GM15510 (cell line): ENCODE results near the gene PMIS2.

Experiments used
- POLR2A ChIP-seq: IDR thresholded peaks from 3 replicates; pipeline ENCODE4 v1.6.1; 2011; ENCODE audit warnings: borderline replicate concordance; ENCODE audit not compliant: insufficient read length; ENCODE audit errors: extremely low read depth

PMIS2 gene

DNA sequence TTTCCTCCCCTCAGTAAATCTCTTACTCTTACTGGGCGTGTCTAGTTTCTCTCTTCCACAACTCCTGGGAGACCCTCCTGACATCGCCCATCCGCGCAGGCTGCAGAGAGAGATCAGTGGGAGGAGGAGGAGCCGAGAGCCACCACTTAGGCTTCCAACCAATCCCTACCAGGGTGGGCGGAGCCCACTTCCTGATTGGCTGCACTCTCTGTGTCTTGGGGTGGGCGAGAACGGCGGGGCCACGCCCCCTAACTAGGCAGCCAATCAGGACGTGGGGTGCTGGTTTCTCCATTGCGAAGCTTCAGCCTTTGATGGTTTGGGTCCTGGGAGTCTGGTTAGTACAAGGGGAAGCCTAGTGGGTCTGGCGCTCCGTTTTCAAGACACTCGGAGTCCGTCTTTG lies at the start of gene PMIS2:
TSS of gene PMIS2 (plus strand) at position 326 of the 400 bp plus-strand sequence. CDS start 87 bp downstream, outside the sequence.
- no peak for TF ChIP-seq POLR2A

DNA sequence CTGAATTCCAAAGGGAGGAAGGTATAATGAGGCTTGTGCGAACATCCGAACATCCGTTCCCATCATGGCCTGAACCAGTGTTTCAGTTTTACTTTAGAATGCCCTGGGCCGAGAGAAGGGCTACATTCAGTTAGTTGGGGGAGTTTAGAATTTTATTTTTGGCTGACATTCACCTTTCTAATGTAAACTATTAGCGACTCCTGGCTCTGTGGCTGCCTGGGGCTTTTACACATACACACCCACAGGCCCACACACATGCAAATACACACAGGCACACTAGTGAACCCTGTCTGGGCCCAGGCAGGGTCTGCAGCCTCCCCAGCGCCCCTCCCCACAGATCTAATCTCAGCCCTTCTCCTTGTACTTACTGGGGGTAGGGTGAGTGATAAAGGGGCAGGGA lies 46.7 kb upstream of the PMIS2 start:
- no peak for TF ChIP-seq POLR2A

DNA sequence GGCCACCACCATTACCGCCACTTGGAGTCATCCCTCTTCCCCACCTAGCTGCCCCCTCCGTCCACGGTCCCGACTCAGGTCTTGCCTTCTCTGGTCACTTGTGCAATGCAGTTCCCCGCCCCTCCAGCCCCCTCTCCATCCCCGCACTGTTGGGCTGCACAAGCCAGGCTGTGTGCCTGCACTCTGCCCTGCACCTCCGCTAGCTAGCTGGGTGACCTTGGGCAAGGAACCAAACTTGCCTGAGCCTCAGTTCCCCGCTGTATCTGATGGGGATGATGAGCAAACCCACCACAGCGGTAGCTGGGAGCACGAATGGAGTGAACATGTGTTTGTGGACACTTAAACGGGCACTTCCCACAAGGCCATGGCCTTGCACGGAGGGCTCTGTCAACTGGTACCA lies 46.1 kb upstream of the PMIS2 start:
- no peak for TF ChIP-seq POLR2A

DNA sequence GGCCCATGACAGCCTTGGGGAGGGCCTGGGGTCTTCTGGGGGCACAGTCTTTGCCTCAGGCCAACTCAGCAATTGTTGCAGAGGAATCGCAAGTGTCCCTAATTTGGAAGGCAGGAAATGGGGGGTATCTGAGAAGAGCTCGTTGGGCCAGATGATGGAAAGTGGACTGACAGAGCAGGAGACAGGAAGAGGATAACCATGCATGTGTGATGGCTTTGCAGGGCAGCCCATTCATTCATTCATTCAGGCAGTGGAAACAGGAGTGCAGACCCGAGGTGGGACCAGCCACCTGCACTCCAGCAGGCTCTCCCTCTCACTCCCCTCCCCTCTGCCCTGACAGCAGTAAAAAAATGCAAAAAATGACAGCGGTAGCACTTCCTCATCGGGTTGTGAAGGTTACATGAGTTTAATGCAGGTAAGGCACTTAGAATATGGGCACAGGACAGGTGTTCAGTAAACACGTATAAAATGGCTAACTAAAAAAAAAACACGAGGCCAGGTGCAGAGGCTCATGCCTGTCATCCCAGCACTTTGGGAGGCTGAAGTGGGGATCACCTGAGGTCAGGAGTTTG lies 45.5 kb upstream of the PMIS2 start:
- no peak for TF ChIP-seq POLR2A

DNA sequence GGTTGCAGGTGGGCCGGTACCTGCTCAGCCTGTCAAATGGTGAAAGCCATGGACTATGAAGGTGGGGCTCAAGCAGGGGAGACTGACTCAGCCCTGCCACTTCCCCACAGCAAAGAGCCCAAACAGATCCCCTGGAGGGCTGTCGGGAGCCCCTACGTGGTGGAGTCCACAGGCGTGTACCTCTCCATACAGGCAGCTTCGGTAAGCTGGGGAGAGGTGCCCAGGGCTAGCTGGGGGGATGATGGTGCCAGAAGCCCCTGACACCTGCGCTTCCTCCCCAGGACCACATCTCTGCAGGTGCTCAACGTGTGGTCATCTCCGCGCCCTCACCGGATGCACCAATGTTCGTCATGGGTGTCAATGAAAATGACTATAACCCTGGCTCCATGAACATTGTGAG lies 43.8 kb upstream of the PMIS2 start:
- no peak for TF ChIP-seq POLR2A

DNA sequence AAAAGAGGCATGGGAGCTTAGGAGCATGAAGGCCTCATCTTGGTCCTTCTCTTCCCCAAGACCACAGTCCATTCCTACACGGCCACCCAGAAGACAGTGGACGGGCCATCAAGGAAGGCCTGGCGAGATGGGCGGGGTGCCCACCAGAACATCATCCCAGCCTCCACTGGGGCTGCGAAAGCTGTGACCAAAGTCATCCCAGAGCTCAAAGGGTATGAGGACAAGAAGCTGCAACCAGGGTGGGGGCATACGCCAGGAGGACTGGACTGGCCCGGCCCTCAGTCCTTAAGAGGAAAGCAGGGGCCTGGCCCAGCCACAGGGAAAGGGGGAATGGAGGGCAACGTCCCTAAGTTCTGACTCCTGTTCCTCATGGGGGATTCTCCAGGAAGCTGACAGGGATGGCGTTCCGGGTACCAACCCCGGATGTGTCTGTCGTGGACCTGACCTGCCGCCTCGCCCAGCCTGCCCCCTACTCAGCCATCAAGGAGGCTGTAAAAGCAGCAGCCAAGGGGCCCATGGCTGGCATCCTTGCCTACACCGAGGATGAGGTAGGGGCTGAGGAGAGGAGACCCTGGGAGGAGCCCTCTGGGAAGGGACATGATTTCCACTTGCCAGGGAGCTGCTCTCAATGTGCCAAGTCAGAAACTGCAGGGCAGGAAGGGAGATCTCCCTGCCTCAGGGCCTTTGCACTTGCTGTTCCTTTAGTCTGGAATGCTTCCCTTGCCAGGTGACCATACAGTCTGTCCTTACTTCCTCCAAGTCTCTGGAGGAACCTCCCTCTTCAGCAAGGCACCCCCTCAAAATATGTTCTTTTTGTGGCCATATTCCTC lies 42.5 kb upstream of the PMIS2 start:
- TF ChIP-seq POLR2A, result no peak

DNA sequence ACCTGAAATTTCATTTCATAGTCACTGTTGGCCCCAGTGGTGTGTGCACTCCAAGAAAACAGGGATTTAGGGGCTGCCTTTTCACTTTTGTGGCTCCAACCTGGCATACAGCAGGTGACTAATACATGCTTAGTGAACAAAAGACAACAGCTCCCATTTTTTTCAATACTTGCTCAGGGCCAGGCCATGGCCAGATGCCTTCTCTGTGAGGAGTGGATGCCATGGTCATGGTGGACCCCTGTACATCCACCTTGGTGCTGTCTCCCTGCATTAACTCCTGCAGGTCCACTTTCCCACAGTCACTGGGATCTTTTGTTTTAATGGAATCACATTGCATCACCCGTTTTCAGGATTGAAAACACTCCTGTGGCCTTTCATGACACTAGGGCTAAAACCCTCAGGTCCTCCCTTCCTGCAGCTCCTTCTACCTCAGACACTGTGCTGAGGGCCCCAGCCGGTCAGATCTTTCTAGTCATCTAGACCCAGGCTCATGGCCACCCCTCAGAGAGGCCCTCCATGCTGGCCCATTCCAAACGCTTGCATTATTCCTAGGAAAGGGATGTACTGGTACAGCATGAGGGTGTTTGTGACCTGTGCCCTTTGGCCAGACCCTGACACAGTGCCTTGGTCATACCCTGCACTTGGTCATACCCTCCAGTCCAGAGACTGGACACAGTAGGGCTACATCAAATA lies 41.7 kb upstream of the PMIS2 start:
- TF ChIP-seq POLR2A, result no peak

DNA sequence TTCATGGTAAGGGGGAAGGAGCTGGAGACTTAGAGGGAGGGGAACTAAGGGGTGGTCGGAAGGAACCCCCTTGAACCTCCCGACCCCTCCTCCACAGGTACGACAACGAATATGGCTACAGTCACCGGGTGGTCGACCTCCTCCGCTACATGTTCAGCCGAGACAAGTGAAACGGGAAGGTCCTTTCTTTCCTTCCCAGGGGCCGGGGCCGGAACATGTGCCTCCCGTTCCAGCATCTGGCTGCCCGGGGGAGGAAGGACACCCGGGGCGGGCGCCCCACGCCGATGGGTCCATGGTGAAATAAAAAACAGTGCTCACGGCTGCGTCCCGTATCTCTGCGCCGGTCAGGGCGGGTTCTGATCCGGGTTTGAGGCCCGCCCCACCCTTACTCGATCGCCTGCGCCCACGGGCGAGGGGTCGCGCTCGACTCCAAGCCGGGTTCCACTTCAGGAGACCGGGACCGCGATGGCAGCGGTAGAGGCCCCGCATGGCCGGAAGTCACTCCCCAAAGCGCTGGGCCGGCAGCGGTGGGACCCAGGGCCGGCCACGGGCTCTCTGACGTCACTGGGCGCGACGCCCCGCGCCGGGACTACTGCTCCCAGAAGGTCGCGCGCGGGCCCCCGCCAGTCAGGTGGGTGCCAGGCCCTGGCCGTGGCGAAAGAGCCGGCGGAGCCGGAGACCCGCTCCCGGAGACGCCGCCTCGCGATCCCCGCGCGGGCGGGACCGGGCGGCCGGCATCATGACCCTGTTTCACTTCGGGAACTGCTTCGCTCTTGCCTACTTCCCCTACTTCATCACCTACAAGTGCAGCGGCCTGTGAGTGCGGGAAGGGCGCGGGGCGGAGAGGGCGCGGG lies 40.7 kb upstream of the PMIS2 start, which contains the start of gene TMEM147:
TSS of gene TMEM147 (plus strand) at position 626 of the 854 bp plus-strand sequence. CDS start at position 740, 114 bp downstream.
- peak; percentile 88 for TF ChIP-seq POLR2A

DNA sequence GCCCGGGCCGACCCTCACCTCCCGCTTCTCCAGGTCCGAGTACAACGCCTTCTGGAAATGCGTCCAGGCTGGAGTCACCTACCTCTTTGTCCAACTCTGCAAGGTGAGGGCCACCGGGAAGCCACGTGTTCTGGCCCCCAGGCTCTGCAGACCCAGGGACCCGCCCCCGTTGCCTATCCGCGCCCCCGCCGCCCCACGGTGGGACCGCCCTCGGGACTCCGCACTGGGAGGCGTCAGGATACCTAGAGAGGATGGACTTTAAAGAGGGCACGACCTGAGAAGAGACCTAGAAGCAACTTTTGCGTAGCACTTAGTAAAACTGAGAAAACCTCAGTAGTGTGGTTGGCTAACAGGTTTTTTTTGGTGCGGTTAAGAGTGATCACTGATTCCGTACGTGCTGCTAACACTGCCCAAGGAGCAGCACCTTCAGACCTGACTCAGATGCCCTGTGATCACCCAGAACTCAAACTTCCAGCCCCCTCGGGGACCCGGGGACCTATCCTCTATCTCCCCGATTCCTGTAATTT lies 40.1 kb upstream of the PMIS2 start:
- no peak for TF ChIP-seq POLR2A

DNA sequence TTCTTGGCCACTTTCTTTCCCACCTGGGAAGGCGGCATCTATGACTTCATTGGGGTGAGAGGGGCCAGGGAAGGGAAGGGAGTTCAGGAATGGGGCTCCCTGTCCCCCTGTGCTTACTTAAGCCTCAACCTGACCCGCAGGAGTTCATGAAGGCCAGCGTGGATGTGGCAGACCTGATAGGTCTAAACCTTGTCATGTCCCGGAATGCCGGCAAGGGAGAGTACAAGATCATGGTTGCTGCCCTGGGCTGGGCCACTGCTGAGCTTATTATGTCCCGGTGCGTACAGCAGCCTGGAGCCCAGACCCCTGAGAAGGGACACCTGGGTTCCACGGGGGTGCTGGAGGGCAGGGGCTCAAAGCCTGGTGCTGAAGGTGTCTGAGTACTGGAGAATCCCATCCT lies 39.4 kb upstream of the PMIS2 start:
- TF ChIP-seq POLR2A, result no peak

DNA sequence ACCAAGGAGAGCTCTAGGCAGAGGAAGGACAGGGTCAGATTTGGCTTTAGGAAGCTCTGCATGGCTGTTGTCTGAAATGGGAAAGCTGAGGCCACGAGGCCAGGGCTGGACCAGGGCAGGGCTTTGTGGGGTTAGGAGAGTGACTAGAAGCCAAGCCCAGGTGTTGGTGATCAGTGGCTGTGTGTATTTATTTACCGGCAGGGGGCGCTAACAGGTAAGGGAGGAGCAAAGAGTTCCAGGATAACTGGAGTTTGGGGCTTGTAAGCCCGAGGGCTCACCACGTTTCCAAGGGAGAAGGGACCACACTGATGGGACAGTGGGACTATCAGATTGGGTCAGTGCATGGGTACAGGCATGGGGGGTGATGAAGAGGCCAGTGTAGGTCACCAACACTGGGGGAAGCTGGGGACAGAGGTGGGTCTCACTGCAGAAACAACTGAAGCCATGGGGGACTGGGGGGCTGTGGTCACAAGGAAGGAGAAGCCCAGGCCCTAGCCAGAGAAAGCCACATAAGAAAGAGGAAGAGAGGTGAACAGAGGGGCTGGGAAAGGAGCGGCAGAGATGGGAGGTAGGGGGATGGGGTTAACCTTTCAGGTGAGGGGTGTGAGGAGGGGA lies 36.7 kb upstream of the PMIS2 start:
- no peak for TF ChIP-seq POLR2A

DNA sequence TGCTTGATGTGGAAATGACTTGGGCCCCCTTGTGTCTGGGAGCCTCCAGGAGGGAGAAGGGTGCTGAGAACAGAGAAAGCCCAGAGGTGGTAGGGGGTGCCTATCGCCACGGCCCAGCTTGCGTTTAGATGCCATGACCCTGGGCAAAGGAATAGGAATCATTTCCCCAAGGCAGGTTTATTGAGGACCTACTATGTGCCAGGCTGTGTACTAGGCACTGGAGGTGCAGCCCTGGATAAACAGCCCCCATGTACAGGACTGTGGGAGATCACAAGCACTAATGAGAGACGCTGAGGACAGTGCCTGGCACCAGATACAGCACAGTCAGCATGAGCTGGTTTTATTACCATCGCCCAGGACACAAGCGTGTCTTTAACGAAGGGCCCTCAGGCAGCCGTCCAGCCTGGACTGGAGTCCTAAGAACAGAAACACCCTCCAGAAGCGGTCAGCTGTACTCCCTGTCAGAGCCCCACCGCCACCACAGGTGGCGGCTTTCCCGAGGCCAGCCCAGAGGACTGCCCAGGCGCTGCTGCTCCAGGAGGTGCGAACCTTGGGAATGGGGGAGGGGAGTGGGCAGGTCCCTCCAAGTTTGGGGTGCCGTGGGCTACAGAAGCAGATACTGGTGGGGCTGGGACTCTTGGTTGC lies 36.0 kb upstream of the PMIS2 start:
- no peak for TF ChIP-seq POLR2A

DNA sequence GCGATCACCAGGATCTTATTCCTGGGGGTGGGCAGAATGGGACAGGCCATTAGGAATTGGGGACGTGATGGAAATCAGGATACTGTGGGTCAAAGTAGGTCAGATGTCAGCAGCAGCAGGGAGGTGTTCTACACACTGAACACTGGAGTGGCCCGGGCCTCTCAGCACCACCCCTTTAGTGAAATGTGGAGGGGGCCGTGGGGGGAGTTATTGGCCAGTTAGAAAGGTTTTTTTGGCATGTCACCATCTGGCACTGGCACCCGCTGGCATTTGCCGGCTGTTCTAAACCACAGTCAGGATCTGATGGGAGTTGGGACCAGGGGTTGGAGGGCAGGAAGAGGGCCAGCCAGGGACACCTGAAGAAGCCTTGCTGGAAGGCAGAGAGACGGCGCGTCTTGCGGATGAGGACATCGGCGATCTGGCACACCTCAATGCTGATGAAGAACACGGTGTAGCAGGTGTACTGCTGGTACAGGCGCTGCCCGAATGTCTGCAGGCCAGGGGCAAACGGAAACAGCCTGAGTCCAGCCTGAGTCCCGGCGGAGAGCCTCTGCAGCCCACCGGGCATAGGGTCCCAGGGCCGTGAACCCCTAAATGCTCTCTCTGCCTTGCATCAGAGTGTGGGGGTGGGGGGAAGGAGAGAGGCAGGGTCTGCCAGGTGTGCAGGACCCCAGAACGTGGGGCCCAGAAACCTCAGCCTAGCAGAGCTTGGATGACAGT lies 34.7 kb upstream of the PMIS2 start:
- no peak for TF ChIP-seq POLR2A
